NCI-H2227 treated with DMSO at 0.1 percent for 48 hours (cell line): ENCODE data around the gene C20orf204.

Experiments
- DNase-seq: peaks from one replicate; lab custom pipeline; 2025; lab: John Stamatoyannopoulos, UW

The C20orf204 gene

DNA sequence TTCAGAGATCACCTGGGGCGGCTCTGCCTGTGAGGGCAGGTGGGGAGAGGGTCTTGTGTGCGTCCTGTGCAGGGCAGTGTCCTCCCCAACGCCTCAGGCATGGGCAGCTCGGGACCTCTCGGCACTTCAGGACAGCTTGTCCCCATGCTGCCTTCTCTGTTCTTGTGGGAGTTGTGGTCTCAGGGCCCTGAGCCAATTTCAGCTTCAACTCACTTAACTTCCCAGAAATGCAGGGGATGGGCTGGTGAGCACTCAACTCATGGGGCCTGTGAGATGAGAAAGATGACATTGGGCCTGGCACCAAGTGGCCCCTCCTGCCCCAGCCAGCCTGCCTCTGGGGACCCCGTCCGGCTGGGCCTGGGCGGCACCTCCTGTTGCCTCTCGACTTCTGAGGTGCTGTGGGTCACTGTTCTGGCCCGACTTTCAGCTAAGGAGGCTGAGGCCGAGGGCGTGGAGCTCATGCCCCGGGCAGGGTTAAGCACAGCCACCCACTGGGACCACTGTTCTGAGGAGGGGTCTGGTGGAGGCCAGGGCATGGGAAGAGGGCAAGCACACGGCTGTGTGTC lies 36.6 kb downstream of the C20orf204 start:
- no peak for DNase-seq

DNA sequence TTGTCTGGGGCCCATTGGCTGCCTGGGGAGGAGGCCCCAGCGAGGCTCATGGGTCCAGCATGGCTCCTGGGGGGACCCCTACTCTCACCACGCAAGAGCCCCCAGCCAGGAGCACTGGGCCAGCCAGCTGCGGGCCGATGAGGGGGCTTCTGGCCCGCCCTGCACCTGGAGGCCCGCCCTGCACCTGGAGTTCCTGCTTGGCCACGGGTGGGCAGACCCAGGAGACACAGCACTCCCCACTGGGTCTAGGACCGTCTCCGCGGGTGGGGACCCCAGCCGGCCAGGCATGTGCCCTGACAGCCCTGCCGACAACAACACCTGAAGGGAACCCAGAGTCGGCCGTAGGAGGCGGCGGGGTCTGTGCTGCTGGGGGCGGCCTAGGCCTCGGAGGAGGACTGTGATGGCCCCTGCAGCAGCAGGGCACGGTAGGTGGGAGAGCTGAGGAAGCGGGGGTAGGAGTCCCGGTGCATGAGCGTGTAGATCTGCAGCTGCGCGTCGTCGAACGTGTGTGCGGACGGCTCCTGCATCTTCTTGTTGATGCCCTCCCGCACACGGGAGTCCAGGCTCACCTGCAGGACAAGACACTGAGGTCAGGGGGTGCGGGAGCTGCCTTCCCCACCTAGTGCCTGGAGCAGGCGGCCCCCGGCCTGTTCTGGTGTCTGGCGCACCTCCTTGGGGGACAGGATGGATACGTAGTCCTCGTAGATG lies 37.6 kb downstream of the C20orf204 start:
- no peak for DNase-seq

DNA sequence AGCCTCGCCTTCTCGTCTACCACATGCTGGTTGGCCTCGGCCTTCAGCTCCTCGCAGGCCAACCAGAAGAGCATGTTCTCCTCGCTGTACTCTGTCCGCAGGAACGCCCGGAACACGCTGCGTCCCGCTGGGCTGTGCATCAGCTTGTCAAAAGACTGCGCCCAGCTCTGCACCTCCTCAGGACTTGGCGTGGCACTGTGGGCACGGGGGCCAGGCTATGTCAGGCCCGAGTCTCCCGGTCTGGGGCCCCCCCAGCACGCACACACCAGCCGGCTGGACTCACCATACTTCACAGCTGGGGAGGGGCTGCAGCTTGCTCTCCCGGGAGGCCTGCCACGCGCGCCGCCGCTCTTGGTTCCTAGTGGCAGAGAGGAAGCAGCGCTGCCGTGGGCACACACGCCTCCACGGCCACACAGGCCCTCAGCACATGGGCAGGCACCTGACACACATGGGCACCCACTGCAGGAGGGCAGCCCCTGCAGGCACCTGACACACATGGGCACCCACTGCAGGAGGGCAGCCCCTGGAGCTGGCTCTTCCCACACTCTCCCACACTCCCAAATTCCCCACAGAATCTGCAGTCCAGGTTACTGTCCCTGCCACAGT lies 38.3 kb downstream of the C20orf204 start:
- no peak for DNase-seq

DNA sequence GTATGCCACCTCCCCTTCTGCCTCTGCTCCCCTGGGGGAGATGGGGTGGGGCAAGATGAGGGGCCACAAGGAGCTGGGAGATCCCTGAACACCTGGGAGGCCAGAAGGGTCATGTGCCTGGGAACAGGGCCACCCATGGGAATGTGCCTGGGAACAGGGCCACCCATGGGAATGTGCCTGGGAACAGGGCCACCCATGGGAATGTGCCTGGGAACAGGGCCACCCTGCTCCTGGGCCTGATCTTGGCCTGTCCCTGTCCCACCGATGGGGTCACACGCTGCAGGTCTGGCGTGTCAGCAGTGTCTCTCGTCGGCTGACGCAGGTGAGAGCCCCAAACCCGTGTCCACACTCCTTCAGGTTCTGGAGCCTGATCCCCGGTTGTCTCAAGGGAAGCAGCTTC lies 39.0 kb downstream of the C20orf204 start:
- DNase-seq, result no peak

DNA sequence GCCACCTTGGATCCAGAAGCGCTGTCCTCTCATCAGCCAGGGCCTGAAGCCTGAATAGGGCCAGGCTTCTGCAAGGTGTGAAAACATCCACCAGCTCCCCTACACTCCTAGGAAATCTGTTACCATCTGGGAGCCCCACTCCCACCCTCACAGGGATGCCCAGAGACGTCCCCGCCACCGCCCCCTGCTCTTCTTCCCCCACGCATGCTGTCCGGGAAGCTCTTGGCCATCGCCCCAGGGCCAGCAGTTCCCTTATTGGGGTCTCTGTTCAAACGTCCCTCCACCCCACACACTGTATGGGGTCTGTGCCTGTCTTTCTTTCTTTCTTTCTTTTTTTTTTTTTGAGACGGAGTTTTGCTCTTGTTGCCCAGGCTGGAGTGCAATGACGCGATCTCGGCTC lies 39.6 kb downstream of the C20orf204 start:
- DNase-seq, result no peak

DNA sequence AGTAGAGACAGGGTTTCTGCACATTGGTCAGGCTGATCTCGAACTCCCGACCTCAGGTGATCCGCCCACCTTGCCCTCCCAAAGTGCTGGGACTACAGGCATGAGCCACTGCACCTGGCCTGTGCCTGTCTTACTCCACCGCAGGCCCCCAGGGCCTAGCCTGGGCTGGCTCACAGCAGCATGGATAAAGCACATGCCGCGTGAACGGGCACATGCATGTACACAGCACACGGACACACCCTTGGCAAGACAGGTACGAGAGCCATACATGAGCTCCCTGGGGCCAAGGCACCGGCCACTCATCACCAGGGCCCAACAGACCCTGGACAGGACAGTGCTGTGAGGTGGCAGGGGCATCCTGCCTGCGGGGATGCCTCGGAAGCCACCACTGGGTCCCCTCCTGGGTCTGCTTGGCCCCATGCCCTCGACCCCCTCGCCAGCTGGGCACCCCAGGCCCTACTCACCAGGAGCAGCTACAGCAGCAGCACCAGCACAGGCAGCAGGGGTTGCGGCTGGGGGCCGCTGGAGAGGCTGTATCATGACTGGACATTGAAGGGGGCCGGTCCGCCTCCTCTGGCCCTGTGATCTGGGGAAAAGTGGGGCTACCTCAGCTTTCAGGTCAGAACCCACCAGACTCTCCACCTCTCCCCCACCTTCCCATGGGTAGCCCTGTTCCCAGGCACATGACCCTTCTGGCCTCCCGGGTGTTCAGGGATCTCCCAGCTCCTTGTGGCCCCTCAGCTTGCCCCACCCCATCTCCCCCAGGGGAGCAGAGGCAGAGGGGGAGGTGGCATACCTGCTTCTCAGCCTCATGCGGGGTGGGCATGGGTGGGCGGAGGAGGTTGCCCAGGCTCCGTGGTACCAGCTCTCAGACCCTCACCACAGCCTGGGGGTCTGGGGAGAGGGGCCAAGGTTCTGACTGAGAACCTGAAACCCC lies 40.3 kb downstream of the C20orf204 start:
- no peak for DNase-seq

DNA sequence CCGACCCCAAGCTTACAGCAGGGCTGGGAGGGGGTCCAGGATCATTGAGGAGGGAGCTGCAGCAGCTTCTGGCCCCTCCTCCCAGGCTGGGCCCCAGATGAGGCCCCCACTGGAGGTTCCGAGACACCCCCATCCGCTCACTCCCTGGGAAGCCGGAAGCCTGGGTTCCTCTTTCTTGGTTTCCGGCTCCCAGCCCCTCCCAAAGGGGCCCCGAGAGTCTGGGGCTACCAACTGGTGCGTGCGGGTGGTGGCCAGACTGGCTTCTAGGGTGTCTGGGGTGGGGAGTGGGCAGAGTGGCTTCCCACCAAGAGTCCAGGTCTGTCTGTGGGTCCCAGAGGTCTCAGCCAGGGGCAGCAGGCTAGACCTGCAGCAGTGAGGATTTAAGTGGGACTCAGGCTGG lies 41.1 kb downstream of the C20orf204 start:
- DNase-seq, result no peak

DNA sequence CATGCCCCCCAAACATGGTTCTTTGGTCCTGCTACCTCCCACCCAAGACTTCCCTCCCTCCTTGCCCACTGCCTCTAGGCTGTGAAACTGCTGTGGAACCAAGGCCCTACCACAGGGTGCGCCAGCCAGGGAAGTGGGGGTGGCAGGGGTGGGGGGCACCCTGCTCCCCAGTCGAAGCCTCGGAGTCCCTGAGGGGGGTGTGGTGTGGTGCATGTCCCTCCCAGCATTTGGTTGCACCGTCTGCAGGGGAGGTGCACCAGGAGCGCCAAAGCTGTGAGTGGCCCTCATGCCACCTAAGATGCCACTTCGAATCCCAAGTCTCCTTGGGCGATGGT lies 41.5 kb downstream of the C20orf204 start:
- no peak for DNase-seq

DNA sequence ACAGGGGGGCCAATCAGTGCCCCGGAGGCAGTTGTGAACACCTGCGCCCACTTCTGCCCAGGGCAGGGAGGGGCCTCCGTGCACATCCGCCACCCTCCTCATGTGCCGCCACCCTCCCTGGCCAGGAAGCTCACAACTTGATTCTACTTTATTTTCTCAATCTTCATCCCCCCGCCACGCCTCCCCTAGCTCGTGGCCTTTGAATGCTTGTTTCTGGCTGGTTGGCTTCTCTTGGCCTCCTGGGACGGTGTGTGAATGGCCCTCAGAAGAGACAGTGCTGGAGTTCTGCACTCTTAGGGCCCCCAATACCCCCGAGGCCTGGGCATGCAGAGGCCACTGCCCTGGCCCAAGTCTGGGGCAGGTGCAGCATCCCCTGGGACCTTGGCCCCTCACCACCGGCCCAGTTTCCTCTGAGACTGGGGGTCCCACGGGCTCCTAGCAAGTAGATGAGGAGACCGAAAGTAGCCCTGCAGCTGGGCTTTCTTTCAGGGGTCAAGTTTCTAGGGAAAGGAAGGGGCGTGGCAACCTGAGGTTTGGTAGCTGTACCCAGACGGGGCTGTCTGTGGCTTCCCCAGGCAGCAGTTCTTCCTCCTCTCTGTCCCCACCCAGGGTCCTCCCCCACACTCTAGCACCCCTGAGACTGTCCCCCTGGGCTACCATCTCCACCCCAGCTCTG lies 42.0 kb downstream of the C20orf204 start:
- DNase-seq, result no peak

DNA sequence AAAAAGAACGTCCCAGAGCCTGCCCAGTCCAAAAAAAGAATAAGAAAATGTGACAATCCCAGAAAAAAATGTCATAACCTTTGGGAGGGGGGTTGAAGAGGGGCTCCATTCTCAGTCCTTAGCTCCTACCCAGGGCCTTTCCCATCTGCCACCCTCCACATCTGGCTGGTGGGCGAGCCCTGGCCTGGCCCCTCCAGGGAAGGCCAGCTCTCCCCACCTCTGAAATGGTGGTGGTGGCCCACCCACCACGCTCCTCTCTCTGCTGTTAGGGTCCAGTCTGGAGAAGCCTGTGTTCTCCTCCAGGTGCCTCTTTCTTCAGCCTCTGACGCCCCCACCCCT lies 42.9 kb downstream of the C20orf204 start:
- DNase-seq, result no peak

DNA sequence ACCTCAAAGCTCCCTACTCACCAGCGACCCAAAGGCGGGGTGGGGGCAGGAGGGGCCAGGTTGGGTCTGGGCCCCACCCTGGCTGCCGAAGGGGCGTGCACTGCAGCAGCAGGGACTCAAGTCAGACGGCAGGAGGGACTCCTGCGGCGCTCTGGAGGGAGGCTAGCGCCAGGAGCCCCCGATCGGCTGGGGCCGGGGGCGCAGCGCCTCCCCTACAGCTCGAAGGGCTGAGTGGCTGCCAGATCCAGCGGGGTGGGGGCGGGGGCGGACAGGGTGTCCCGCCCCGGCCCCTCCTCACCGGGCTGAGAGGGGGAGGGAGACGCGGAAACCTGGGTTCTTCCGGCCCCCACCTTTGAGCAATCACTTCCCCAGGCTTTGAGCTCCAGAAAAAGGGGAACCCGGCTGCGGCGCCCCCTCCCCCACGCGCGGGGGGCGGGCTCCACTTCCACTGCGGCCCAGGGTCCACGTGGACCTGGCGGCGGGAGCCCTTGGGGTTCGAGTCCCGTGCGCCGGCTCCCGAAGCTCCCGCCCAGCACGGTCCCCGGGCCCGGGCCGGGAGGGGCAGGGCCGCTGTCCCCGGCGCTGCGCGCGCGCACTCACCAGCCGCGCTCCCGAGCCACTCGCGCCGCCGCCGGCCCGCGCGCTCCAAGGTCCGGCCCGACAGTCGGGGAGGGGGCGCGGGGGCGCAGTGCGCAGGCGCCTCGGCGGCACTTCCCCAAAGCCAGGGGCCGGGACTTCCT lies 43.5 kb downstream of the C20orf204 start, which contains the start of gene RGS19:
TSS of gene RGS19 (minus strand) at position 246 of the 740 bp plus-strand sequence. CDS start 2,632 bp downstream, outside the sequence.
- peak; percentile 69 for DNase-seq

DNA sequence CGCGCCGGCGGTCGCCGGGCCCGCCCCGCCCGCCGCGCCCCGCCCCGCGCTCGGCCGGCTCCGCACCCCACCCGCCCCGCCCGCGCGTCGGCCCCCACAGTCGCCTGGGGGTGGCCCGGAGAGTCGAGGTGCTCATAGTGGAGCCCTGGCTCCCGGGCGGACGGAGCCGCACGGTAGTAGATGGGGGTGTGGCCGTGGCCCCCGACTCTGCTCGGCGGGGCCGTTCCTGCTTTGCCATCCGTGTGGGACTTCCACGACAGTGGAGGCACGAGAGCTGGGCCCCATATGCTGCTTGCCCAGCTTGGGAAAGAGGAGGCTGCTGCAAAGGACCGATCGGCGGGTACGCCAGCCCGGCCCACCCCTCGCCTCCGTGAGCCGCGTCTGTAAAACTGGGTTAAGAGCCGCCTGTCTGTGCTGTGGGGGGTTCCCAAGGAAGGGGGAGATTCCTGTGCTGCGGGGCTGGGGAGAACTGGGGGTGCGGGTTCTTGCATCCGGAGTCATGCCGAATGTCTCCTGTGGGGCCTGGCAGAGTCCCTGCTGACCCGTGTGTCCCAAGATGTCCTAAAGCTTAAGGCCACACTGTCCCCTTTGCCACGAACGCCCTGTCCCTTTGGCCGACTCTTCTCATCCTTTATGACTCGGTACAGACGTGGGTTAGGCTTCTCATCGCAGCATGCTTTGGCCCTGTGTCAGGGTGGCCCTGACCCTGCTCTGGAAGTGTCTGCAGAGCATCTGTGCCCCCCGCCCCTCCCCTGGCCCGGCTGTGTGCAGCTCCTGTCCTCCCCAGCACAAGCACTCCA lies 44.2 kb downstream of the C20orf204 start, which contains the start of gene OPRL1:
TSS of gene OPRL1 (plus strand) at position 70 of the 800 bp plus-strand sequence. CDS start 12,639 bp downstream, outside the sequence.
- no peak for DNase-seq

DNA sequence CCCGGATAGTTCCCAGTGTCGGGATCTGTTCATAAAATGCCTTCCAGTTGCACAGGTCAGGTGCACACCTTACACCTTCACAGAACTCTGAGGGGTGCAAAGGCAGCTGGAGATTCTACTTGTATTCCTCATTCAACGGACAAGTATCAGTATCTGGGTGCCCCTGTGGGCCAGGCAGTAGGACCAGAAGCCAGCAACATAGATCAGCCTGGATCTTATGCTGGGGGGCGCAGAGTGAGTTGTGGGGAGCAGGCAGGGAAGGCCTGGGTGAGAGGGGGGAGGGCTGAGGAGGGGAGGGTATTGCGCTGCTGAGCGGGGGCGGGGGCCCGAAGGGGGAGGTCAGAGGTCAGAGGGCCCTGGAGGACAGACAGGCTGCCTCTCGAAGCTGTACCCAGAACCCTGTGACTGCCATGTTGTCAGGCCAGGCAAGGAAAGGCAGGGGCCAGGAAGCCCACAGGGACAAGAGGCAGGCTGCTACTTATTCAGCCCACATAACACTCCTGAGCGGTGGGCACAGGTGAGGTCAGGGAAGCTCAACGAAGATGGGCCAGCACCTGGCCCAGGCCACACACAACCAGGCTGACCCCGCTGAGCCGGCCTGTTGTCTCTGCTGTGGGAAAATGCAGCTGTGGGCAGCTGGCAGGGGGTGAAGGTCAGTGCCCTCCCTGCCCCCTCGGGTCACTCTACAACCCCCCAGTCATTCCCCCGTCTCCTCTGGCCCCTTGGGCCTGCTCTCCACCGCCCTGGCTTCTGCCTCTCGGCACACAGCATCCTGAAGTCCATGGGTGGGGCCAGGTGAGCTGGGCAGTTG lies 45.0 kb downstream of the C20orf204 start:
- DNase-seq, result no peak

DNA sequence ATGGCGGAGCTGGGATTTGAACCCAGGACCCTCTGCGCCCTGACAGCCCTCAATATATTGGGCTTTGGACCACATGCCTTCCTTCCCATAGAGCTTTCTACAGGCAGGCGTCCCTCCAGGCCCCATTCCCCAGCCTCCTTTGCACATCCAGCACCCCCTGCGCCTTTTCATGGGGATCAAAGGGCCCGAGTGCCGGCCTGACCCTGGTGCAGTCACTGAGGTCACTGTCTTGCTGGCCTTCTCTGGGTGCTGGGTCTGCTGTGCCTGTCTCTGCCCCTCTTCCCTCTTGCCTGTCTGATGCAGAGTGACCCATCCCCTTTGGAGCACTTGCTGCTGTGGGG lies 45.6 kb downstream of the C20orf204 start:
- DNase-seq, result no peak

DNA sequence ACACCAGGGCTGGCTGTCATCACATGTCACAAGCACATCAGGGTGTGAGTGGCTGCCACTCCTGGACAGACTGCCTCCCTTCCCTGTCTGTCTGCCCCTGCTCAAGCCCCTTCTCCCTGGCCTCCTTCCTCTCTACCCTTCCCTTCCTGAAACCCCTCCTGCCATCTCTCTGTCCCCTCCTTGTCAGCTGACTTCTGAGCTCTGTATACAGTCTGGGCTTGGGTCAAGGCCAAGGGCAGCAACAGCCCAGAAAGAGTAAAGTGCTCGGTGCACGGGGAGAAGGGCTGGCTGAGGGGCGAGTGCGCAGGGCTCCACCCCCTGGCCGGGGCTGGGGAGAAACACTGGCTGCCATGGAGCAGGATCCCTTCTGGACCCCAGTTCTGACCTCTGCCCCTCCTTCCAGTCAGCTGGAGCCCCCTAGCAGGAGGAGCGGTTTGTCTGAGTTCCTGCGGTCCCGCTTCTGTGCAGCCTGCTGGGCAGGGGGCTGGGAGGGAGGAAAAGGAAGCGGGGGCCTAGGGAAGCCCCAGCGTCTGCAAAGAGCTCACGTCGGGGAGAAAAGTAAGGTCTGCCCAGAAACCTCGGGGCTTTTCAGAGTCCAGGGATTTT lies 46.2 kb downstream of the C20orf204 start:
- DNase-seq, result no peak

DNA sequence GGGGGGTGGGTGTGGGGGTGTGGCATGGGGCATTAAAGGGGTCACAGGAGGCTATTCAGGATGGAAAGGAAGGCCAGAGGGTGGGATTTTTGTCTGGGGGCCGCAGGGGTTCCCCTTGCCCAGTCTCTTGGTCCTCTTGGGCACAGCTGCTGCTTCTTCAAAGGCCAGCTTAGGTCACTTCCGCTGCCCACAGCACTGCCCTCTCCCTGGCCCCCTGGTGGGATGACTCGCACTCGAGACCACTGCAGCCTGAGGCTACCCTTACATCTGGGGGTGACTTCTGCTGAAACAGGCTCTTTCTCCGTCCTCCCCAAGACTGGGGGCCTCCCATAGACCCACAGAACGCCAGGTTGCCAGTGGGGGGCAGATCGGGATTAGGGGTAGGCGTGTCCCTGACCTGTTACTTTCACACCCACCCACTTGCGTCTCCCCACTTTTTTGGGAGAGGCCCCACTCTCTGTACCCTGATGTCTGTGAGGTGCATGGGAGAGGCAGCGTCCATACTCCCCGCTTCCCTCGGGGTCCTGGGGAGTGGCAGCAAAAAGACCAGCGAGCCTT lies 46.9 kb downstream of the C20orf204 start:
- DNase-seq, result no peak

DNA sequence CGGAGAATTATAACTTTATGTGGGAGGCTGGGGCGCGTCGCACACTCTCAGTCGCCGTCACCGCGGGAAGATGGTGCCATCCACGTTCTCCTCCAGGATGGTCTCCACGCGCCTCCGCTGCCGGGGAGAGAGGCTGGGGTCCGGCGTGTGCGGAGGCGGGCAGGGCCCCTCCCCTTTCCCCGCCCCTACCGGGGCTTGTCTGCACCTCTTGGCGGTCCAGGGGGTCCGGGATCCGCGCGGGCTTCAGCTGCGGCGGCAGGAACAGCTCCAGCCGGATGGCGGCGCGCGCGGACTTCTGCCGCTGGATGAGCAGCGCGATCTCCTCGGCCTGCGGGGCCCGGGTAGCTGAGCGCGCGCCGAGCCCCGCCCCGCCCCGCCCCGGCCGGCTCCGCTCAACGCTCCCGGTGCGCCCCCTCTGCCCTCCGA lies 47.4 kb downstream of the C20orf204 start:
- DNase-seq, result peak; percentile 53

DNA sequence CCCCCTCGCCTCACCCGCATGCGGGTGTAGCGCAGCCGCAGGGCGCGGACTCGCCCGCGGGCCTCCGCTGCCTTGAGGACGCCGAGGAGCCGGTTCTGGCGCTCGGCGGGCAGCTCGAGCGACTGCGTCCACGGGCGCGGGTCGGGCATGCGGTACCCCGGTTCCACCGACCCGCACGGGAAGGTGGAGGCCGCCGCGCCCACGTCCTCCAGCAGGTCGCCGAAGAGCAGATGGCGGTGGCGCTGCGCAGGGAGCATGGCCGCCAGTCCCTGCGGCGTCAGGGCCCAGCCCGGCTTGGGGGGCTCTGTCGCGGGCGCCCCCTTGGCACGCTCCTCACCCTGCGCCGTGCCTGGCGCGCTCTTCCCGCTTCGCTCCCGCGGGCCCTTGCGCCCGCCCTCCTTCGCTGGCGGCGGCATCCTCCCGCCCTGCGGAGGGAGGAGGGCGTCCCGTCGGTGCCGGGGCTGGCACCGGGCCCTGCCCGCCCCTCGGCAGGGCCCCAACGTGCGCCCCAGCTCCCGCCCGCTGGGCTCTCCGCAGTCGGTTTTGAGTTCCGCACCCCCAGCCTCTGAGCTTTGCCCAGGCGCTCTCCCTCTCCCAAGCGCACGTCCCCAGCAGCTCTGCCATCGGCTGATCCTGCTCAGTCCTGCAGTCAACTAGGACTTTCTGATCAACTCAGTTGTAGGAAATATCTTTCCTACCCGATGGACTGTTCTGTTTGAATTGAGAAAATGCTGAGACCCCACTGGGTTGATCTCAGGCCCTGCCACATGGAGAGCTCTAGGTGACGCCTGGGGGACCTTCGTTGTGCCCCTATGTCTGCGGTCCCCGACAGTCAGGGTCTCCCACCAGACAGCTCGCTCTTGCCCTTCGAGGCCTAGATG lies 48.1 kb downstream of the C20orf204 start, which contains the start of gene LKAAEAR1:
TSS of gene LKAAEAR1 (minus strand) at position 595 of the 881 bp plus-strand sequence. CDS start at position 416, 179 bp downstream.
- DNase-seq, result no peak
